A549 (cell line): ENCODE measurements around the gene TMSB10. TPM values are rescaled to one million over a fixed set of nuclear protein-coding genes. Genes with fewer than 3 reads are reported as not detected.

Experiments used
- ATAC-seq, 2 experiments: fragments of 200-7000 bp in 1 of 2; fragments of >200 bp in 1 of 2; cut with Nextera tagmentation in 1 of 2; cut with Tn5 transposase in 1 of 2; 3 replicates each; pipeline versions ENCODE4 v1.8.0 to v1.9.1; 2018 to 2020; ENCODE audit warnings: mild to moderate bottlenecking in 1 of 2, moderate library complexity in 1 of 2
- CTCF ChIA-PET: fragments of 300-600 bp; sonication (Branson Sonifier 250); formaldehyde crosslinking; extraction: SDS; loops from one replicate; lab custom pipeline; 2021; ENCODE audit warnings: antibody characterized with exemption, inconsistent platforms; lab: Yijun Ruan, JAX
- POLR2A ChIA-PET: fragments of 350-600 bp; formaldehyde crosslinking; extraction: SDS; loops from one replicate; lab custom pipeline; 2021; ENCODE audit warnings: antibody characterized with exemption, inconsistent platforms; lab: Yijun Ruan, JAX
- DNase-seq, 2 experiments: peaks; one replicate each; pipeline versions ENCODE4 v3.0.0 to v3.0.0-alpha.2; 2011 to 2016; ENCODE audit warnings: low read depth in 1 of 2, low spot score in 1 of 2
- FAIRE-seq: peaks from 2 replicates; lab custom pipeline; 2011; peaks lifted over from hg19 to GRCh38; lab: Jason Lieb, UNC
- H3K27ac ChIP-seq, 2 experiments: fragments of >200 bp; sonication (Bioruptor Twin); formaldehyde crosslinking; 3 replicates each; pipeline ENCODE4 v1.5.1; 2016 to 2017
- H3K4me1 ChIP-seq: fragments of >200 bp; sonication (Bioruptor Twin); formaldehyde crosslinking; 3 replicates; pipeline ENCODE4 v1.6.1; 2016
- H3K4me2 ChIP-seq: fragments of >200 bp; sonication (Bioruptor Twin); formaldehyde crosslinking; 3 replicates; pipeline ENCODE4 v1.6.1; 2016
- H3K4me3 ChIP-seq: fragments of >200 bp; sonication (Bioruptor Twin); formaldehyde crosslinking; 3 replicates; pipeline ENCODE4 v1.5.1; 2016
- H3K9me3 ChIP-seq: fragments of >200 bp; sonication (Bioruptor Twin); formaldehyde crosslinking; 3 replicates; pipeline ENCODE4 v1.6.1; 2016
- BHLHE40 ChIP-seq: IDR thresholded peaks from 2 replicates; pipeline ENCODE4 v1.6.1; 2012; ENCODE audit warnings: low read depth, low read length, inconsistent platforms
- CBX2 ChIP-seq: fragments of 200-600 bp; sonication (generic); IDR thresholded peaks from 2 replicates; pipeline ENCODE4 v1.6.1; 2016; ENCODE audit warnings: low read depth, mild to moderate bottlenecking, borderline replicate concordance
- CHD2 ChIP-seq: fragments of 150-350 bp; IDR thresholded peaks from 2 replicates; pipeline ENCODE4 v1.6.1; 2014; ENCODE audit warnings: low read length; ENCODE audit not compliant: partially characterized antibody
- CHD4 ChIP-seq: fragments of 200-600 bp; sonication (generic); IDR thresholded peaks from 2 replicates; pipeline ENCODE4 v1.6.1; 2016; ENCODE audit warnings: antibody characterized with exemption, mild to moderate bottlenecking, borderline replicate concordance
- EHF ChIP-seq: fragments of 250-450 bp; sonication (Bioruptor Pico); IDR thresholded peaks from 2 replicates; pipeline ENCODE4 v1.5.0; 2020; ENCODE audit warnings: mild to moderate bottlenecking
- EHMT2 ChIP-seq: fragments of 200-600 bp; sonication (generic); IDR thresholded peaks from 2 replicates; pipeline ENCODE4 v1.6.1; 2016; ENCODE audit warnings: antibody characterized with exemption, low read depth, mild to moderate bottlenecking, moderate library complexity
- GATA3 ChIP-seq: IDR thresholded peaks from 2 replicates; pipeline ENCODE4 v1.6.1; 2012; ENCODE audit warnings: borderline replicate concordance
- HOXB13 ChIP-seq: fragments of 250-450 bp; sonication (Bioruptor Pico); IDR thresholded peaks from 2 replicates; pipeline ENCODE4 v1.5.0; 2020; ENCODE audit warnings: low read depth, mild to moderate bottlenecking, moderate library complexity
- KDM5A ChIP-seq: fragments of 200-600 bp; sonication (generic); IDR thresholded peaks from 2 replicates; pipeline ENCODE4 v1.6.1; 2016; ENCODE audit warnings: antibody characterized with exemption, mild to moderate bottlenecking
- NPAS2 ChIP-seq: fragments of 250-450 bp; sonication (Bioruptor Pico); IDR thresholded peaks from 2 replicates; pipeline ENCODE4 v1.8.0; 2022; ENCODE audit warnings: mild to moderate bottlenecking, moderate library complexity, borderline replicate concordance
- POLR2A ChIP-seq: IDR thresholded peaks from 2 replicates; pipeline ENCODE4 v1.6.1; 2012; ENCODE audit warnings: mild to moderate bottlenecking, low read length
- RAD21 ChIP-seq, 2 experiments: fragments of >200 bp in 1 of 2; sonication (Bioruptor Twin) in 1 of 2; formaldehyde crosslinking in 1 of 2; IDR thresholded peaks in 1 of 2; conservative IDR thresholded peaks in 1 of 2; 2 replicates in 1 of 2; 3 replicates in 1 of 2; pipeline ENCODE4 v1.6.1; 2012 to 2018; ENCODE audit warnings: inconsistent platforms in 1 of 2
- RCOR1 ChIP-seq: fragments of 150-350 bp; IDR thresholded peaks from 2 replicates; pipeline ENCODE4 v1.6.1; 2014; ENCODE audit warnings: antibody characterized with exemption, low read length, low read depth
- SMC3 ChIP-seq: fragments of >200 bp; sonication (Bioruptor Twin); formaldehyde crosslinking; IDR thresholded peaks from 3 replicates; pipeline ENCODE4 v1.6.1; 2018; ENCODE audit warnings: inconsistent platforms
- TP53 ChIP-seq: fragments of 250-450 bp; sonication (Bioruptor Pico); IDR thresholded peaks from 2 replicates; pipeline ENCODE4 v1.5.0; 2021; ENCODE audit warnings: mild to moderate bottlenecking, moderate library complexity
- ZSCAN20 ChIP-seq: fragments of 250-450 bp; sonication (Bioruptor Pico); IDR thresholded peaks from 2 replicates; pipeline ENCODE4 v1.8.0; 2022; ENCODE audit warnings: mild to moderate bottlenecking, moderate library complexity
- WGBS: methylation state at CpG from one replicate; pipeline ENCODE4 v1.1.6; 2017; ENCODE audit errors: missing lambda C conversion rate; 5-methylcytosine and 5-hydroxymethylcytosine counted together
- polyA plus RNA-seq, 4 experiments: library from polyadenylated mRNA; depleted of rRNA in 3 of 4; stranded (reverse); fragments of >200 nt; fragmentation: RNase III in 1 of 4; extraction: RNeasy Plus Mini Kit Qiagen cat#74134 plus additional on column Dnase treatment in 1 of 4; gene quantifications; 2 replicates in 3 of 4; 3 replicates in 1 of 4; pipeline ENCODE4 v1.2.3, GENCODE V29; 2011 to 2017
- TF ChIP-seq, protein P1 (sequence below): IDR thresholded peaks from 2 replicates; pipeline ENCODE4 v1.6.1; 2012
- TF ChIP-seq, protein P2 (sequence below): IDR thresholded peaks from 2 replicates; pipeline ENCODE4 v1.6.1; 2012
- TF ChIP-seq, protein P3 (sequence below): fragments of >200 bp; sonication (Bioruptor Twin); formaldehyde crosslinking; IDR thresholded peaks from 2 replicates; pipeline ENCODE4 v1.6.1; 2016
- TF ChIP-seq, protein P4 (sequence below): fragments of >200 bp; sonication (Bioruptor Twin); formaldehyde crosslinking; IDR thresholded peaks from 3 replicates; pipeline ENCODE4 v1.5.1; 2016

Gene TMSB10
- polyA plus RNA-seq, 2 of the 4 experiments (the other 2 are of a cell fraction), result 3,109 to 7,015 TPM

GRCh38 chr2:84858123-84858522 lies 47.3 kb upstream of the TMSB10 start:
- CTCF ChIA-PET, result interaction anchor here (0.5 to 1.8 kb wide), 6 partner anchors 9 to 366 kb away, joined by 3 to 5 read pairs (median 4); no protein-coding TSS in a partner anchor
- ATAC-seq (peak in 1 of 2 experiments; percentile 27; a peak in 1 of 6 replicates), FAIRE-seq (no peak), DNase-seq (no peak)
- WGBS, result 66% methylated on average over 3 of the region's 3 CpGs
- Histone ChIP-seq H3K4me2 (no peak overlapping the region), H3K9me3 (no peaks in the 10 kb centered on the region), H3K4me1 (no peaks in the 10 kb centered on the region), H3K27ac (no peak overlapping the region), H3K4me3 (no peak overlapping the region)
- POLR2A ChIA-PET, result no interaction called here
- TF ChIP-seq RAD21 (conservative IDR thresholded peaks at IDR 0.05 in 1 of 2, IDR thresholded peaks at IDR 0.05 in 1 of 2) (peak; percentile 34 to 48; a peak in 3 of 5 replicates), BHLHE40 (no peak), SMC3 (peak; percentile 35; the same call in 2 of the 3 replicates)
- TF ChIP-seq, all 56 proteins: peak for 2

DNA sequence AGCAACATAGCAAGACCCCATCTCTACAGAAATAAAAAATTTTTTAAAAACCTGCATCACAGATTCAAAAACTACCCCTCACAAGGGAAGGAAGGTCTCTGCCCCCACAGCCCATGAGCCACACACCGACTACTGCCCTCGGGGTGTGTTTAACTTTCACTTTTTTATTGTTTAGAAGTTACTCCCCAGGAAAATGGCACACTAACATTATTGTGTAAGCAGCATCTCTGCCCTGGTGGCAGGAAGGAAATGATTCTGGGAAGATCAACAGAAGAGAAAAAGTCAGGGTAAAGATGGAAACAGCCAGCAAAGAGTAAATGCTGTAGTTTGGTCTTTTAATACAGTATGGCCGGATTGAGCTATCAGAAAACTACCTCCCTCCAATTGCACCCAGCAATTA lies 46.5 kb upstream of the TMSB10 start:
- ChIA-PET POLR2A (no interaction called here), CTCF (interaction anchor here (1.2 to 1.8 kb wide), 3 partner anchors 10 to 367 kb away, joined by 3 to 5 read pairs (median 4); no protein-coding TSS in a partner anchor)
- ATAC-seq (no peak), DNase-seq (no peak), FAIRE-seq (no peak)
- Histone ChIP-seq H3K4me2 (no peak overlapping the region), H3K4me1 (no peaks in the 10 kb centered on the region), H3K9me3 (no peaks in the 10 kb centered on the region), H3K4me3 (no peak overlapping the region), H3K27ac (no peak overlapping the region)
- TF ChIP-seq, protein P1, sequence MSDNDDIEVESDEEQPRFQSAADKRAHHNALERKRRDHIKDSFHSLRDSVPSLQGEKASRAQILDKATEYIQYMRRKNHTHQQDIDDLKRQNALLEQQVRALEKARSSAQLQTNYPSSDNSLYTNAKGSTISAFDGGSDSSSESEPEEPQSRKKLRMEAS, result no peak
- no peak for TF ChIP-seq NPAS2 (CRISPR knock-in tag)
- 55% methylated on average over 3 of the region's 3 CpGs for WGBS

DNA sequence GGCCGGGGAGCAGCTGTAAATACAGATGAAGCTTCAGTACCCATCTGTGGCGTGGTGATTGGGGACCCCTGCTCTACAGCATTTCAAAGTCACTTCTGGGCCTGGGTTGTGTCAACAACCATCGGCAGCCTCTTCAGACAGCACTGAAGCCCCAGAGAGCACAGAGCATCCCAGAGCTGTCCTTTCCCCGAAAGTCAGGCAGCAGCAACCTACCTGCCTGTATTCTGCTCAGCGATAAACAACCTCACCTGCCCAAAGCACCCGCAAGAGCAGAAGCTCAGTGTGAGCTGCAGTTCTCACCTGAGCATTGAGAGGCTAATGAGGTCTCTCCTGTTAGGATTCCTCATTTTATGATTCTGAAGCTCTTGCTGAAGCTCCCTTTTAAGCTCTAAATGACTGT lies 43.9 kb upstream of the TMSB10 start:
- ATAC-seq, result no peak
- CTCF ChIA-PET, result interaction anchor here (0.9 to 1.3 kb wide), 3 partner anchors 10 to 65 kb away, joined by 4 to 5 read pairs (median 4); no protein-coding TSS in a partner anchor

More for the DNA sequence above, 43.9 kb upstream of the TMSB10 start:
- DNase-seq (no peak), FAIRE-seq (no peak)
- H3K4me3 ChIP-seq, result no peak overlapping the region
- H3K9me3 ChIP-seq, result no peaks in the 10 kb centered on the region
- H3K4me2 ChIP-seq, result no peak overlapping the region
- WGBS, result 79% methylated on average over 6 of the region's 6 CpGs
- no peak for TF ChIP-seq RCOR1
- no peak for TF ChIP-seq EHF (CRISPR knock-in tag)
- TF ChIP-seq CHD4, result no peak
- no peak for TF ChIP-seq HOXB13 (CRISPR knock-in tag)
- no peak for TF ChIP-seq ZSCAN20 (CRISPR knock-in tag)
- TF ChIP-seq, protein P2, sequence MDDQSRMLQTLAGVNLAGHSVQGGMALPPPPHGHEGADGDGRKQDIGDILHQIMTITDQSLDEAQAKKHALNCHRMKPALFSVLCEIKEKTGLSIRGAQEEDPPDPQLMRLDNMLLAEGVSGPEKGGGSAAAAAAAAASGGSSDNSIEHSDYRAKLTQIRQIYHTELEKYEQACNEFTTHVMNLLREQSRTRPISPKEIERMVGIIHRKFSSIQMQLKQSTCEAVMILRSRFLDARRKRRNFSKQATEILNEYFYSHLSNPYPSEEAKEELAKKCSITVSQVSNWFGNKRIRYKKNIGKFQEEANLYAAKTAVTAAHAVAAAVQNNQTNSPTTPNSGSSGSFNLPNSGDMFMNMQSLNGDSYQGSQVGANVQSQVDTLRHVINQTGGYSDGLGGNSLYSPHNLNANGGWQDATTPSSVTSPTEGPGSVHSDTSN, result no peak
- no peak for TF ChIP-seq CHD2
- no peak for TF ChIP-seq BHLHE40
- no peak for TF ChIP-seq EHMT2
- TF ChIP-seq, protein P1, result no peak
- TF ChIP-seq, protein P3, sequence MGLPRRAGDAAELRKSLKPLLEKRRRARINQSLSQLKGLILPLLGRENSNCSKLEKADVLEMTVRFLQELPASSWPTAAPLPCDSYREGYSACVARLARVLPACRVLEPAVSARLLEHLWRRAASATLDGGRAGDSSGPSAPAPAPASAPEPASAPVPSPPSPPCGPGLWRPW, result no peak
- no peak for TF ChIP-seq NPAS2 (CRISPR knock-in tag)
- TF ChIP-seq, protein P4, sequence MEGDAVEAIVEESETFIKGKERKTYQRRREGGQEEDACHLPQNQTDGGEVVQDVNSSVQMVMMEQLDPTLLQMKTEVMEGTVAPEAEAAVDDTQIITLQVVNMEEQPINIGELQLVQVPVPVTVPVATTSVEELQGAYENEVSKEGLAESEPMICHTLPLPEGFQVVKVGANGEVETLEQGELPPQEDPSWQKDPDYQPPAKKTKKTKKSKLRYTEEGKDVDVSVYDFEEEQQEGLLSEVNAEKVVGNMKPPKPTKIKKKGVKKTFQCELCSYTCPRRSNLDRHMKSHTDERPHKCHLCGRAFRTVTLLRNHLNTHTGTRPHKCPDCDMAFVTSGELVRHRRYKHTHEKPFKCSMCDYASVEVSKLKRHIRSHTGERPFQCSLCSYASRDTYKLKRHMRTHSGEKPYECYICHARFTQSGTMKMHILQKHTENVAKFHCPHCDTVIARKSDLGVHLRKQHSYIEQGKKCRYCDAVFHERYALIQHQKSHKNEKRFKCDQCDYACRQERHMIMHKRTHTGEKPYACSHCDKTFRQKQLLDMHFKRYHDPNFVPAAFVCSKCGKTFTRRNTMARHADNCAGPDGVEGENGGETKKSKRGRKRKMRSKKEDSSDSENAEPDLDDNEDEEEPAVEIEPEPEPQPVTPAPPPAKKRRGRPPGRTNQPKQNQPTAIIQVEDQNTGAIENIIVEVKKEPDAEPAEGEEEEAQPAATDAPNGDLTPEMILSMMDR, result no peak
- no peak for TF ChIP-seq GATA3
- TF ChIP-seq CBX2, result no peak
- no peak for TF ChIP-seq TP53
- no peak for TF ChIP-seq POLR2A
- no peak for TF ChIP-seq KDM5A
- H3K4me1 ChIP-seq, result no peaks in the 10 kb centered on the region
- H3K27ac ChIP-seq, result no peak overlapping the region
- POLR2A ChIA-PET, result no interaction called here
